Measurements from ENCODE around the gene FDX1. TPM values are rescaled to one million over a fixed set of nuclear protein-coding genes. Genes with fewer than 3 reads are reported as not detected.

Gene FDX1
- total and polyA plus RNA-seq, 5 donors from 2014 or later, result 9.5 to 28.2 (median 24.0) TPM

DNA sequence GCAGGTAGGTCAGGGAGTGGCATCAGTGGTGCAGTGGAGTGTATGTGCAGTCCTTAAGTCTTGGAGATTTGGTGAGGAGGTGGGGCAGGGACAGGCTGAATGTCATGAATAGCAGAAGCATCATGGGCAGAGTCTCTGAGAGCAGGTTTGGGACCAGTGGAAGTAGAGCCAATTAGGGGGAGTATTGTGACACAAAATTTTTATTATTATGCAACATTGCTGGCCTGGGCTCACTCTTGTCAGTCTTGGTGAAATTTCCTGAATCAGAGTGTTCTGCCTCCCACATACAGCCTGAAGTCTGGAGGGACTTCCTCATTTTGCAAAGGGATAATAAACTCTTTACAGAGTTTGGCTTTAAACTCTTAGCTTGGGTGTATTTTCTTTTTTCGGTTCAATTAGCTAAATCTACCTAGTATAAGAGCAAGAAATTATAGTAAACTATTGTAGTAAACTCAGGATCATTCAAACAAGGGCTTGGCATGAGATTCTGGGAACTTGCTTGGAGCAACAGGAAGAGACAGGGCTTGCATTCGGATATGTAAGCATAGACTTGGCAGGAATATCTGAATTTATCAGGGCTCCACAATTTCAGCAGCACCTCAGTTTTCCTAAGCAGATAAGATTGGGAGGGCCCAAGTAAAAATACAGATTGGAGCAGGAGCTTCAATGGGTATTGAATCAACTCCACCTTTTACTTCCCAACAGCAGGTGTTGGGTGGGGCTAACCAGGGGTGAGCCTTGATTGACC is 67.7 kb downstream of the FDX1 start:
- H3K27ac Mint-ChIP-seq, result no peak overlapping the region
- H3K36me3 Mint-ChIP-seq, result no peaks in the 10 kb centered on the region
- no peaks in the 10 kb centered on the region for H3K4me1 Mint-ChIP-seq
- Histone ChIP-seq H3K27me3 (ENCODE audit: control insufficient read depth, insufficient read depth, low read length) (peaks cover 2% of the 10 kb centered on the region), H3K4me1 (ENCODE audit: control insufficient read depth, insufficient read depth, low read length, poor library complexity, severe bottlenecking) (no peaks in the 10 kb centered on the region), H3K4me3 (ENCODE audit: low read depth, low read length) (no peak overlapping the region), H3K36me3 (ENCODE audit: control insufficient read depth, insufficient read depth, low read length) (no peaks in the 10 kb centered on the region), H3K27ac (ENCODE audit: insufficient read depth, low read length, poor library complexity, severe bottlenecking) (no peak overlapping the region), H3K9me3 (ENCODE audit: control insufficient read depth in 2 of 2, low read length in 2 of 2) (no peaks in the 10 kb centered on the region)
- DNase-seq (no peak), ATAC-seq (ENCODE audit: low read depth in 2 of 2) (no peak)
- peaks cover 0 to 3% (median 0%) of the 10 kb centered on the region in 7 donors for H3K9me3 Mint-ChIP-seq
- H3K4me3 Mint-ChIP-seq, result no peak overlapping the region
- peaks cover 33% of the 10 kb centered on the region for H3K27me3 Mint-ChIP-seq

- ATAC-seq (ENCODE audit: low read depth in 2 of 2) (no peak), DNase-seq (no peak)
- Histone ChIP-seq H3K27me3 (ENCODE audit: control insufficient read depth, insufficient read depth, low read length) (peaks cover 3% of the 10 kb centered on the region), H3K9me3 (ENCODE audit: control insufficient read depth in 2 of 2, low read length in 2 of 2) (no peaks in the 10 kb centered on the region), H3K36me3 (ENCODE audit: control insufficient read depth, insufficient read depth, low read length) (no peaks in the 10 kb centered on the region), H3K4me3 (ENCODE audit: low read depth, low read length) (no peak overlapping the region), H3K4me1 (ENCODE audit: control insufficient read depth, insufficient read depth, low read length, poor library complexity, severe bottlenecking) (no peaks in the 10 kb centered on the region), H3K27ac (ENCODE audit: insufficient read depth, low read length, poor library complexity, severe bottlenecking) (no peak overlapping the region)
- Mint-ChIP-seq H3K27ac (no peak overlapping the region), H3K4me1 (no peaks in the 10 kb centered on the region), H3K36me3 (no peaks in the 10 kb centered on the region), H3K9me3 (peaks cover 0 to 4% (median 0%) of the 10 kb centered on the region in 7 donors), H3K27me3 (peaks cover 27% of the 10 kb centered on the region), H3K4me3 (no peak overlapping the region)
These were observed 71.7 kb downstream of the FDX1 start for GRCh38 chr11:110501428-110501827.

DNA sequence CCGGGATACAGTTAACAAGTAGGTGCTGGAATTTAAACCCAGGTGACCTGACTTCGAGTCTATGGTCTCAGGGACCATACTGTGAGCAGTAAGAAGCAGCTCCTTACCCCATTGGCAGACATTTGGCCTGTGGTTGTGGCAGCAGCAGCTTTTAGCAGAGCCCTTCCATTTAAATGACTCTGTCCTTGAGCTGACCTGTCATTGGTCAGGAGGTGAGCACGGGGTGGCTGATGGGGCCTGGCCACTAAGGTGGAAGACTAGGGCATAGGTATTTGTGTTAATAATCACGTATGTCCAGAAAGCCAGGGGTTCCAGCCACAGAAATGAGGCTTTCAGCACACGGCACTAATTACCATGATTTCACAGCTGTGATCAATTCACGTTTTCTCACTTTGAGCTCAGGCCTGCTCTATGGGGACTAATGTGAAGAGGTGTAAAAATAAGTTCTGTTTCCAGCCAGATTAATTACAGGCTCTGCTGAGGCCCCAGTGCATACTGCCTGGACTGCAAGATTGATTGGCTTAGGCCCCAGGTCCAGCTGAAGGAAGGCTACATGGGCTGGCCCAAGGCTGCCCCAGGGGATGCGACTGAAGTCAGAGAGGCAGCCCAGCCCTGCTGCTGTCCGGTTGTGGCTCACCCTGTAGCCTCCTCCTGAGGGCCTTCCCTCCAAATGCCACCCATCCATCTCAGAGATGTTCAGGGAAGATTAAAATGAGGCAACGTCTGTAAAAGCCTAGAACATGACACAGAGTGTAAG is 76.0 kb downstream of the FDX1 start:
- no peak overlapping the region for H3K27ac ChIP-seq (ENCODE audit: insufficient read depth, low read length, poor library complexity, severe bottlenecking)
- peaks cover 2% of the 10 kb centered on the region for H3K27me3 ChIP-seq (ENCODE audit: control insufficient read depth, insufficient read depth, low read length)
- H3K27me3 Mint-ChIP-seq, result peaks cover 16% of the 10 kb centered on the region
- H3K4me1 ChIP-seq (ENCODE audit: control insufficient read depth, insufficient read depth, low read length, poor library complexity, severe bottlenecking), result no peaks in the 10 kb centered on the region
- no peak overlapping the region for H3K4me3 ChIP-seq (ENCODE audit: low read depth, low read length)
- H3K9me3 Mint-ChIP-seq, result peaks cover 0 to 4% (median 0%) of the 10 kb centered on the region in 7 donors
- H3K36me3 Mint-ChIP-seq, result no peaks in the 10 kb centered on the region
- ATAC-seq (ENCODE audit: low read depth in 2 of 2), result no peak
- H3K36me3 ChIP-seq (ENCODE audit: control insufficient read depth, insufficient read depth, low read length), result no peaks in the 10 kb centered on the region
- no peaks in the 10 kb centered on the region for H3K4me1 Mint-ChIP-seq
- H3K27ac Mint-ChIP-seq, result no peak overlapping the region
- H3K9me3 ChIP-seq (ENCODE audit: control insufficient read depth in 2 of 2, low read length in 2 of 2), result no peaks in the 10 kb centered on the region
- no peak for DNase-seq
- no peak overlapping the region for H3K4me3 Mint-ChIP-seq

- Mint-ChIP-seq H3K9me3 (peaks cover 0 to 6% (median 0%) of the 10 kb centered on the region in 7 donors), H3K27me3 (peaks cover 19% of the 10 kb centered on the region), H3K4me3 (no peak overlapping the region), H3K27ac (no peak overlapping the region), H3K4me1 (no peaks in the 10 kb centered on the region), H3K36me3 (no peaks in the 10 kb centered on the region)
- peaks cover 2% of the 10 kb centered on the region for H3K27me3 ChIP-seq (ENCODE audit: control insufficient read depth, insufficient read depth, low read length)
- ATAC-seq (ENCODE audit: low read depth in 2 of 2) (no peak), DNase-seq (no peak)
- no peak overlapping the region for H3K4me3 ChIP-seq (ENCODE audit: low read depth, low read length)
- no peak overlapping the region for H3K27ac ChIP-seq (ENCODE audit: insufficient read depth, low read length, poor library complexity, severe bottlenecking)
- H3K36me3 ChIP-seq (ENCODE audit: control insufficient read depth, insufficient read depth, low read length), result no peaks in the 10 kb centered on the region
- no peaks in the 10 kb centered on the region for H3K4me1 ChIP-seq (ENCODE audit: control insufficient read depth, insufficient read depth, low read length, poor library complexity, severe bottlenecking)
- H3K9me3 ChIP-seq (ENCODE audit: control insufficient read depth in 2 of 2, low read length in 2 of 2), result no peaks in the 10 kb centered on the region
These were observed 77.6 kb downstream of the FDX1 start for GRCh38 chr11:110507328-110507727.

- Mint-ChIP-seq H3K4me3 (no peak overlapping the region), H3K9me3 (peaks cover 0 to 4% (median 0%) of the 10 kb centered on the region in 7 donors), H3K27me3 (peaks cover 11% of the 10 kb centered on the region), H3K4me1 (no peaks in the 10 kb centered on the region), H3K27ac (no peak overlapping the region), H3K36me3 (no peaks in the 10 kb centered on the region)
- Histone ChIP-seq H3K4me1 (ENCODE audit: control insufficient read depth, insufficient read depth, low read length, poor library complexity, severe bottlenecking) (no peaks in the 10 kb centered on the region), H3K9me3 (ENCODE audit: control insufficient read depth in 2 of 2, low read length in 2 of 2) (no peaks in the 10 kb centered on the region), H3K4me3 (ENCODE audit: low read depth, low read length) (no peak overlapping the region), H3K27me3 (ENCODE audit: control insufficient read depth, insufficient read depth, low read length) (peaks cover 2% of the 10 kb centered on the region), H3K27ac (ENCODE audit: insufficient read depth, low read length, poor library complexity, severe bottlenecking) (no peak overlapping the region), H3K36me3 (ENCODE audit: control insufficient read depth, insufficient read depth, low read length) (no peaks in the 10 kb centered on the region)
- no peak for ATAC-seq (ENCODE audit: low read depth in 2 of 2)
- no peak for DNase-seq
These were observed 79.0 kb downstream of the FDX1 start for GRCh38 chr11:110508786-110509185.

GRCh38 chr11:110509472-110509871 is 79.7 kb downstream of the FDX1 start:
- Histone ChIP-seq H3K27me3 (ENCODE audit: control insufficient read depth, insufficient read depth, low read length) (peaks cover under 1% of the 10 kb centered on the region), H3K4me3 (ENCODE audit: low read depth, low read length) (no peak overlapping the region), H3K27ac (ENCODE audit: insufficient read depth, low read length, poor library complexity, severe bottlenecking) (no peak overlapping the region), H3K4me1 (ENCODE audit: control insufficient read depth, insufficient read depth, low read length, poor library complexity, severe bottlenecking) (no peaks in the 10 kb centered on the region), H3K36me3 (ENCODE audit: control insufficient read depth, insufficient read depth, low read length) (no peaks in the 10 kb centered on the region), H3K9me3 (ENCODE audit: control insufficient read depth in 2 of 2, low read length in 2 of 2) (no peaks in the 10 kb centered on the region)
- no peak for DNase-seq
- Mint-ChIP-seq H3K36me3 (no peaks in the 10 kb centered on the region), H3K4me1 (no peaks in the 10 kb centered on the region), H3K4me3 (no peak overlapping the region), H3K27me3 (peaks cover 10% of the 10 kb centered on the region), H3K27ac (no peak overlapping the region), H3K9me3 (peaks cover 0 to 2% (median 0%) of the 10 kb centered on the region in 7 donors)
- no peak for ATAC-seq (ENCODE audit: low read depth in 2 of 2)

DNA sequence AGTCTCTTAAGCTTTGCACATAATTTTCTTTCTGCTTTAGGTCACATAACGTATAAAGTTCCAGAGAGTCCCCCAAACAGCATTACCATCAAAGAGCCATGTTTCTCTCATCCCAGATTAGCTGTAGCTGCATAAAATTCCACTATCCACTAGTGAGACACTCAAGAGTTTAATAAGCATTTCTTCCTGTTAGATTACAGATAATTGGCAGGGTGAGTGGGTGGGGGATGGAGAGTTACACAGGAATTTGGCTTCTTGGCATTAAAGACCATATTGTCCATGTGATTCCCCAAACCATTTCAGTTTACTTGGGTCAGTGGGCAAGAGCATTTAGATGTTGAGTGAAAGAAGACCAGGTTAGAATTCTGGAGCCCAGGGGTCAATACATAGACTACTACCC is 82.3 kb downstream of the FDX1 start:
- Mint-ChIP-seq H3K4me3 (no peak overlapping the region), H3K36me3 (no peaks in the 10 kb centered on the region), H3K4me1 (no peaks in the 10 kb centered on the region), H3K9me3 (peaks cover 0 to 2% (median 0%) of the 10 kb centered on the region in 7 donors), H3K27ac (no peak overlapping the region), H3K27me3 (peaks cover 10% of the 10 kb centered on the region)
- H3K9me3 ChIP-seq (ENCODE audit: control insufficient read depth in 2 of 2, low read length in 2 of 2), result no peaks in the 10 kb centered on the region
- ATAC-seq (ENCODE audit: low read depth in 2 of 2) (no peak), DNase-seq (no peak)
- H3K27me3 ChIP-seq (ENCODE audit: control insufficient read depth, insufficient read depth, low read length), result no peaks in the 10 kb centered on the region
- no peak overlapping the region for H3K27ac ChIP-seq (ENCODE audit: insufficient read depth, low read length, poor library complexity, severe bottlenecking)
- H3K4me1 ChIP-seq (ENCODE audit: control insufficient read depth, insufficient read depth, low read length, poor library complexity, severe bottlenecking), result no peaks in the 10 kb centered on the region
- no peak overlapping the region for H3K4me3 ChIP-seq (ENCODE audit: low read depth, low read length)
- H3K36me3 ChIP-seq (ENCODE audit: control insufficient read depth, insufficient read depth, low read length), result no peaks in the 10 kb centered on the region
